OCI-LY7 (cell line): Measurements from ENCODE around the gene THAP4.

ENCODE experiments used
- CTCF ChIP-seq: fragments of 200-600 bp; sonication (generic); conservative IDR thresholded peaks from 2 replicates; pipeline ENCODE4 v1.5.1; 2014; ENCODE audit warnings: mild to moderate bottlenecking, antibody characterized with exemption, low read length, moderate library complexity, mixed read lengths
- EZH2phosphoT487 ChIP-seq: fragments of 200-600 bp; sonication (generic); IDR thresholded peaks from 2 replicates; pipeline ENCODE4 v1.6.1; 2018; ENCODE audit warnings: low read depth, borderline replicate concordance, mild to moderate bottlenecking, mixed run types, antibody characterized with exemption, low read length, moderate library complexity, mixed read lengths

DNA sequence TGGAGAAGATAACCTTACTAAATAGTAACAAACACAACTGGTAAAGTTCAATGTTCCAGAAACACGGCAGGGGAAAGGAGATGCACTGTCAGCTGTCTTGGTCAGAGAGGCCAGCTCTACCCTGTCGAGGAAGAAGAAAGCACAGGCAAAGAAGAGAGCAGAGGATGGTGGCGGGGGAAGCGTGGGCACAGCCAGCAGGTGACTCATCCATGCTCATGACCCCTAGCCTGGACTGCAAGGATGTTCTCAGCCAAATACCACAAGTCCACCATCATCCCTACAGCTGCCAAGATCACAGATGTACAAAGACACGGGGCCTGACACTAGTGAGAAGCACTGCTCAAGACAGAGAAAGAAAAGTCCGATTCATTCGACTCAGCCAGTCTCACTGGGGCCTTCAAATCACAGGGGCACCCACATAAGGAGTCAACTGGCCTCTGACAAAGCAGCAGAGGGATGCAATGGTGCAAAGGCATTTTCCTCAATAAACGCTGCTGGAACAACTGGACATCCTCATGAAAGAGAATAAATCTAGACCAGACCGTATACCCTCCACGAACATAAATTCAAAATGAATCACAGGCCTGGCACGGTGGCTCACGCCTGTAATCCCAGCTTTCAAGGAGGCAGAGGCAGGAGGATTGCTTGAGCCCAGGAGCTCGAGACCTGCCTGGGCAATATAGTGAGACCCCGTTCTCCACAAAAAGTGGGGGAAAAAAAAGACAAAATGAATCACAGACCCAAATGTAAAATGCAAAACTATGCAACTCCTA lies 44.1 kb upstream of the THAP4 start:
- no peak for TF ChIP-seq CTCF
- TF ChIP-seq EZH2phosphoT487: no peak
